HFFc6 (cell line): ENCODE data around the gene SMIM8. TPM values are rescaled to one million over a fixed set of nuclear protein-coding genes. Genes with fewer than 3 reads are reported as not detected.
"Not testable (repeated sequence)": the region's sequence is repeated elsewhere in the genome, so short reads cannot be mapped to it uniquely, and the experiment has no call there.

Experiments used
- DNase-seq: peaks from one replicate; pipeline ENCODE4 v3.0.0-alpha.2; 2018
- H3K27ac Mint-ChIP-seq: 2 replicates; pipeline ENCODE4 v1.8.0; 2020; ENCODE audit warnings: mild to moderate bottlenecking, mixed read lengths
- H3K27me3 Mint-ChIP-seq: 2 replicates; pipeline ENCODE4 v1.8.0; 2021; ENCODE audit warnings: mild to moderate bottlenecking, moderate library complexity, mixed read lengths; ENCODE audit not compliant: insufficient read depth
- H3K36me3 Mint-ChIP-seq: 2 replicates; pipeline ENCODE4 v1.8.0; 2021; ENCODE audit warnings: low read depth, mixed read lengths
- H3K4me1 Mint-ChIP-seq: 2 replicates; pipeline ENCODE4 v1.8.0; 2020; ENCODE audit warnings: low read depth, mixed read lengths
- H3K4me3 Mint-ChIP-seq: 2 replicates; pipeline ENCODE4 v1.8.0; 2020; ENCODE audit warnings: mild to moderate bottlenecking, moderate library complexity, mixed read lengths
- H3K9me3 Mint-ChIP-seq: 2 replicates; pipeline ENCODE4 v1.8.0; 2020; ENCODE audit warnings: mild to moderate bottlenecking, mixed read lengths
- total RNA-seq, 6 experiments: library from RNA; stranded (reverse); fragmentation: NEBNext Ultra II Directional; extraction: Animal tissue kit (Norgen Biotek cat#: 25700); gene quantifications; 2 replicates in 1 of 6; 3 replicates in 5 of 6; pipeline ENCODE4 v1.2.3, GENCODE V29; 2021
- TF ChIP-seq, protein P1 (sequence below): fragments of 200-600 bp; sonication (generic); IDR thresholded peaks from 2 replicates; pipeline ENCODE4 v1.5.0; 2021; ENCODE audit warnings: antibody characterized with exemption, mild to moderate bottlenecking

The SMIM8 gene
- total RNA-seq, 6 experiments from 2014 or later, result 3.3 to 6.2 (median 4.8) TPM

DNA sequence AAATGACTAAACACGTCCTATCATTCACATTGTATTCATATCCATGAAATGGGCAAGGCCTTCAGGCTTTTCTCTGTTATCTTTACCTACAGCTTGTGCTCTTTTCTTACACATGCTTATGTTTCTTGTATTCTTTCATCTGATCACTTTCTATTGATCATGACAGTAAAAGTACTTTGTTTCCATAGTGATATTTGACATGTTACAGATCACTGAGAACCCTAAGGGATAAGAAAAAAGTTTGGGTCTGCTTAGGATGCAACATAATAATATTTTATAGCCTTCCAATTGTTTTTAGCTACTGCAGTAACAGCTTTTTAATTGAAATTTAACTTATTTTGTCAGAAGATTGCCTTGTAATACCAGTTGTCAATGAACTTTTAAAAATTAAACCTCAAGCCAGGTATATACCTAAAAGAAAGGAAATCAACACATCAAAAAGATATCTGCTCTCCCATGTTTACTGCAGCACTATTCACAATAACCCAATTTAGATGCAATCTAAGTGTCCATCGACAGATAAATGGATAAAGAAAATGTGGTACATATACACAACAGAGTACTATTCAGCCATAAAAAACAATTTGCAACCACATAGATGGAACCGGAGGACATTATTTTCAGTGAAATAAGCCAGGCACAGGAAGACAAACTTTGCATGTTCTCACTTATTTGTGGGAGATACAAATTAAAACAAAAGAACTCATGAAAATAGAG lies 3.0 kb upstream of the SMIM8 start:
- no peak overlapping the region for H3K4me3 Mint-ChIP-seq
- no peaks in the 10 kb centered on the region for H3K36me3 Mint-ChIP-seq

GRCh38 chr6:87323880-87324279 lies 1.5 kb downstream of the SMIM8 start:
- not testable (repeated sequence) for H3K9me3 Mint-ChIP-seq, H3K27ac Mint-ChIP-seq, DNase-seq, H3K36me3 Mint-ChIP-seq, H3K27me3 Mint-ChIP-seq, H3K4me1 Mint-ChIP-seq, H3K4me3 Mint-ChIP-seq

More for the DNA sequence above, 3.0 kb upstream of the SMIM8 start:
- H3K9me3 Mint-ChIP-seq, result no peaks in the 10 kb centered on the region
- TF ChIP-seq, protein P1, sequence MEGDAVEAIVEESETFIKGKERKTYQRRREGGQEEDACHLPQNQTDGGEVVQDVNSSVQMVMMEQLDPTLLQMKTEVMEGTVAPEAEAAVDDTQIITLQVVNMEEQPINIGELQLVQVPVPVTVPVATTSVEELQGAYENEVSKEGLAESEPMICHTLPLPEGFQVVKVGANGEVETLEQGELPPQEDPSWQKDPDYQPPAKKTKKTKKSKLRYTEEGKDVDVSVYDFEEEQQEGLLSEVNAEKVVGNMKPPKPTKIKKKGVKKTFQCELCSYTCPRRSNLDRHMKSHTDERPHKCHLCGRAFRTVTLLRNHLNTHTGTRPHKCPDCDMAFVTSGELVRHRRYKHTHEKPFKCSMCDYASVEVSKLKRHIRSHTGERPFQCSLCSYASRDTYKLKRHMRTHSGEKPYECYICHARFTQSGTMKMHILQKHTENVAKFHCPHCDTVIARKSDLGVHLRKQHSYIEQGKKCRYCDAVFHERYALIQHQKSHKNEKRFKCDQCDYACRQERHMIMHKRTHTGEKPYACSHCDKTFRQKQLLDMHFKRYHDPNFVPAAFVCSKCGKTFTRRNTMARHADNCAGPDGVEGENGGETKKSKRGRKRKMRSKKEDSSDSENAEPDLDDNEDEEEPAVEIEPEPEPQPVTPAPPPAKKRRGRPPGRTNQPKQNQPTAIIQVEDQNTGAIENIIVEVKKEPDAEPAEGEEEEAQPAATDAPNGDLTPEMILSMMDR, result no peak
- H3K27ac Mint-ChIP-seq, result no peak overlapping the region
- DNase-seq, result no peak
- H3K27me3 Mint-ChIP-seq, result peaks cover 9% of the 10 kb centered on the region
- H3K4me1 Mint-ChIP-seq, result peaks cover 9% of the 10 kb centered on the region

GRCh38 chr6:87330961-87331360 lies 8.6 kb downstream of the SMIM8 start:
- Mint-ChIP-seq H3K4me1 (peaks cover 18% of the 10 kb centered on the region), H3K9me3 (peaks cover 3% of the 10 kb centered on the region; the same call in 1 of the 2 replicates), H3K4me3 (no peak overlapping the region), H3K27me3 (no peaks in the 10 kb centered on the region), H3K27ac (no peak overlapping the region), H3K36me3 (no peaks in the 10 kb centered on the region)
- TF ChIP-seq, protein P1, result no peak
- DNase-seq, result no peak

GRCh38 chr6:87333033-87333432 lies 10.6 kb downstream of the SMIM8 start:
- Mint-ChIP-seq H3K4me3 (peak overlapping the region; percentile 43; the same call in 1 of the 2 replicates), H3K27me3 (no peaks in the 10 kb centered on the region), H3K9me3 (no peaks in the 10 kb centered on the region), H3K27ac (peak overlapping the region; percentile 72; the same call in 1 of the 2 replicates), H3K36me3 (no peaks in the 10 kb centered on the region), H3K4me1 (peaks cover 18% of the 10 kb centered on the region)
- no peak for DNase-seq
- TF ChIP-seq, protein P1, result no peak

- TF ChIP-seq, protein P1, result no peak
- H3K36me3 Mint-ChIP-seq, result no peaks in the 10 kb centered on the region
- H3K27ac Mint-ChIP-seq, result peak overlapping the region; percentile 72
- peak; percentile 41 for DNase-seq
- H3K4me1 Mint-ChIP-seq, result peaks cover 18% of the 10 kb centered on the region
- peak overlapping the region; percentile 43 for H3K4me3 Mint-ChIP-seq
- H3K27me3 Mint-ChIP-seq, result no peaks in the 10 kb centered on the region
- H3K9me3 Mint-ChIP-seq, result no peaks in the 10 kb centered on the region
These were observed 11.3 kb downstream of the SMIM8 start for GRCh38 chr6:87333591-87334181.

- Mint-ChIP-seq H3K27me3 (no peaks in the 10 kb centered on the region), H3K36me3 (no peaks in the 10 kb centered on the region), H3K4me3 (no peak overlapping the region), H3K4me1 (peaks cover 18% of the 10 kb centered on the region), H3K9me3 (no peaks in the 10 kb centered on the region), H3K27ac (no peak overlapping the region; the same call in 1 of the 2 replicates)
- peak; percentile 66 for DNase-seq
- TF ChIP-seq, protein P1, result no peak
These were observed 12.3 kb downstream of the SMIM8 start for GRCh38 chr6:87334683-87335082.
